GM23338 (cell line): Measurements from ENCODE around the gene RASGRP4. TPM values are rescaled to one million over a fixed set of nuclear protein-coding genes. Genes with fewer than 3 reads are reported as not detected.
"Not testable (repeated sequence)": the region's sequence is repeated elsewhere in the genome, so short reads cannot be mapped to it uniquely, and the experiment has no call there.

Experiments
- ATAC-seq: fragments of 200-7000 bp; cut with Tn5 transposase; 3 replicates; pipeline ENCODE4 v1.9.1; 2020
- DNase-seq: peaks from one replicate; pipeline ENCODE4 v3.0.0-alpha.2; 2015; ENCODE audit warnings: low spot score
- H2AFZ ChIP-seq: fragments of 200-600 bp; sonication (generic); 2 replicates; pipeline ENCODE4 v1.8.0; 2016; ENCODE audit warnings: antibody characterized with exemption, mild to moderate bottlenecking, moderate library complexity
- H3F3A ChIP-seq: fragments of 200-600 bp; sonication (generic); replicated peaks from 2 replicates; pipeline ENCODE4 v1.8.0; 2017; ENCODE audit warnings: antibody characterized with exemption, mixed run types, low read depth
- H3K27ac ChIP-seq: fragments of 200-600 bp; sonication (generic); 2 replicates; pipeline ENCODE4 v1.6.1; 2016; ENCODE audit warnings: low read depth
- H3K27me3 ChIP-seq: fragments of 200-600 bp; sonication (generic); 2 replicates; pipeline ENCODE4 v1.8.0; 2016; ENCODE audit warnings: mild to moderate bottlenecking, mixed run types, moderate library complexity; ENCODE audit not compliant: insufficient read depth
- H3K36me3 ChIP-seq: fragments of 200-600 bp; sonication (generic); 2 replicates; pipeline ENCODE4 v1.8.0; 2016; ENCODE audit warnings: mild to moderate bottlenecking; ENCODE audit not compliant: insufficient read depth
- H3K4me1 ChIP-seq: fragments of 200-600 bp; sonication (generic); 2 replicates; pipeline ENCODE4 v1.8.0; 2016; ENCODE audit warnings: mild to moderate bottlenecking, moderate library complexity; ENCODE audit not compliant: insufficient read depth
- H3K4me2 ChIP-seq: fragments of 200-600 bp; sonication (generic); 2 replicates; pipeline ENCODE4 v1.7.1; 2017; ENCODE audit warnings: mixed run types
- H3K4me3 ChIP-seq: fragments of 200-600 bp; sonication (generic); 2 replicates; pipeline ENCODE4 v1.6.1; 2016; ENCODE audit warnings: mixed run types
- H3K79me2 ChIP-seq: fragments of 200-600 bp; sonication (generic); replicated peaks from 2 replicates; pipeline ENCODE4 v1.8.0; 2017; ENCODE audit warnings: mild to moderate bottlenecking; ENCODE audit not compliant: insufficient read depth
- H3K9me2 ChIP-seq: fragments of 200-600 bp; sonication (generic); 2 replicates; pipeline ENCODE4 v1.8.0; 2017; ENCODE audit not compliant: insufficient read depth
- H4K20me1 ChIP-seq: fragments of 200-600 bp; sonication (generic); replicated peaks from 2 replicates; pipeline ENCODE4 v1.8.0; 2017; ENCODE audit warnings: mild to moderate bottlenecking; ENCODE audit not compliant: insufficient read depth
- H3K27ac Mint-ChIP-seq: 2 replicates; pipeline ENCODE4 v1.8.0; 2020; ENCODE audit warnings: inconsistent platforms, mild to moderate bottlenecking, moderate library complexity, mixed read lengths
- H3K27me3 Mint-ChIP-seq: 3 replicates; pipeline ENCODE4 v1.8.0; 2022; ENCODE audit warnings: low read depth, mild to moderate bottlenecking, moderate library complexity, mixed read lengths, inconsistent platforms; ENCODE audit not compliant: insufficient read depth, poor library complexity
- H3K36me3 Mint-ChIP-seq: 3 replicates; pipeline ENCODE4 v1.8.0; 2021; ENCODE audit warnings: low read depth, mild to moderate bottlenecking, inconsistent platforms, moderate library complexity, mixed read lengths
- H3K4me1 Mint-ChIP-seq: 3 replicates; pipeline ENCODE4 v1.8.0; 2020; ENCODE audit warnings: mild to moderate bottlenecking, inconsistent platforms, mixed read lengths
- H3K4me3 Mint-ChIP-seq: 3 replicates; pipeline ENCODE4 v1.8.0; 2021; ENCODE audit warnings: moderate library complexity, mild to moderate bottlenecking, inconsistent platforms, mixed read lengths
- H3K9me3 Mint-ChIP-seq: 3 replicates; pipeline ENCODE4 v1.8.0; 2020; ENCODE audit warnings: moderate library complexity, mild to moderate bottlenecking, inconsistent platforms, mixed read lengths
- EZH2phosphoT487 ChIP-seq: fragments of 200-600 bp; sonication (generic); IDR thresholded peaks from one replicate; pipeline ENCODE4 v1.8.1; 2018; ENCODE audit warnings: antibody characterized with exemption; ENCODE audit not compliant: unreplicated experiment
- NANOG ChIP-seq: IDR thresholded peaks from 2 replicates; pipeline ENCODE4 v1.6.1; 2016; ENCODE audit warnings: antibody characterized with exemption, borderline replicate concordance
- ZNF331 ChIP-seq: fragments of 250-450 bp; sonication (Bioruptor Pico); IDR thresholded peaks from 2 replicates; pipeline ENCODE4 v1.5.0; 2020; ENCODE audit warnings: low read depth, mild to moderate bottlenecking, moderate library complexity
- polyA plus RNA-seq: library from polyadenylated mRNA; unstranded; fragments of >200 nt; fragmentation: Nextera tagmentation; extraction: Ambion mirVana; gene quantifications from 2 replicates; pipeline ENCODE4 v1.2.1, GENCODE V29; 2016
- total RNA-seq: library from RNA; depleted of rRNA; stranded (reverse); fragments of >200 nt; shearing (Covaris generic); gene quantifications from 2 replicates; pipeline ENCODE4 v1.2.3, GENCODE V29; 2014
- TF ChIP-seq, protein P1 (sequence below), 2 experiments: fragments of 200-600 bp in 1 of 2; sonication (generic) in 1 of 2; conservative IDR thresholded peaks; 2 replicates each; pipeline versions ENCODE4 v1.5.1 to v1.6.1; 2016 to 2017; ENCODE audit warnings: antibody characterized with exemption in 2 of 2, low read depth in 2 of 2, mild to moderate bottlenecking in 2 of 2, moderate library complexity in 1 of 2
- TF ChIP-seq, protein P2 (sequence below): IDR thresholded peaks from 2 replicates; pipeline ENCODE4 v1.6.1; 2016; ENCODE audit warnings: antibody characterized with exemption
- TF ChIP-seq, protein P3 (sequence below): fragments of 250-450 bp; sonication (Bioruptor Pico); IDR thresholded peaks from 2 replicates; pipeline ENCODE4 v1.5.0; 2020; ENCODE audit warnings: mild to moderate bottlenecking, moderate library complexity
- TF ChIP-seq, protein P4 (sequence below): IDR thresholded peaks from one replicate; pipeline ENCODE4 v1.6.1; 2018; ENCODE audit warnings: antibody characterized with exemption; ENCODE audit not compliant: unreplicated experiment

Gene RASGRP4
- total and polyA plus RNA-seq, 2 experiments from 2014 or later: 1.6 to 3.6 TPM

DNA sequence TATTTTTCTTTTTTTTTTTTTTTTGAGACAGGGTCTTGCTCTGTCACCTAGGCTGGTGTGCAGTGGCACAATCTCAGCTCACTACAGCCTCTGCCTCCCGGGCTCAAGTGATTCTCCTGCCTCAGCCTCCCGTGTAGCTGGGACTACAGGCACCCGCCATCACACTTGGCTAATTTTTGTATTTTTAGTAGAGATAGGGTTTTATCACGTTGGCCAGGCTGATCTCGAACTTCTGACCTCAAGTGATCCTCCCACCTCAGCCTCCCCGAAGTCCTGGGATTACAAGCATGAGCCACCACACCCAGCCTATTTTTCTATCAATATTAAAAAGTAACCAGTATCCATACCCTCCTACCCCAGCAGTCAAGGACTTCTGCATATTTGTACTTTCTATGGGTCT lies 15.6 kb downstream of the RASGRP4 start:
- H3K9me2 ChIP-seq, ATAC-seq, H3K27ac Mint-ChIP-seq, H2AFZ ChIP-seq, DNase-seq, H3K4me1 Mint-ChIP-seq, H3F3A ChIP-seq, H3K4me2 ChIP-seq, H3K79me2 ChIP-seq, H3K4me1 ChIP-seq, H3K9me3 Mint-ChIP-seq, H3K4me3 Mint-ChIP-seq, H3K27me3 ChIP-seq, H3K36me3 ChIP-seq, H3K27ac ChIP-seq, H3K4me3 ChIP-seq, H4K20me1 ChIP-seq, H3K36me3 Mint-ChIP-seq, H3K27me3 Mint-ChIP-seq: not testable (repeated sequence)

DNA sequence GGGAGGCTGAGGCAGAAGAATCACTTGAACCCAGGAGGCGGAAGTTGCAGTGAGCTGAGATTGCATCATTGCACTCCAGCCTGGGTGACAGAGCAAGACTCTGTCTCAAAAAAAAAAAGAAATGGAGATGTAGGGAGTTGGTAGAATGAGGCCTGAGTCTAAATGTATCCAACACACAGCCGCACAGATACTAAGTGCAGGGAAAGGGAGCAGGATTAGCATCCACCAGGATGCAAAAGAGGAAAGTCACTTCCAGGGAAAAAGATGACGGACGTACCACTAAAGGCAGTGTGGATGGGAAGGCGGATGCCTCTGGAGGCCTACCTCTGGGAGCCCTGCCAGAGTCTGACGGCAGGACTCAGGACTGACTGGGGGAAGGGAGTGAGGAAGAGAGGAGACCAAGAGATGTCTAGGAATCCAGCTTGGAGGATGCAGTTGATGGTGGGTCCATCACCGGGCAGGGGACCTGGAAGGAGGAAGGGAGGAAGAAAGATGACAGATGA lies 16.3 kb downstream of the RASGRP4 start:
- no peak overlapping the region for H3K27ac Mint-ChIP-seq
- no peak for ATAC-seq
- H3K79me2 ChIP-seq: no peaks in the 10 kb centered on the region

More for the DNA sequence above, 16.3 kb downstream of the RASGRP4 start:
- Histone ChIP-seq H3K36me3 (no peaks in the 10 kb centered on the region), H3K9me2 (no peaks in the 10 kb centered on the region), H3K4me3 (no peak overlapping the region), H2AFZ (no peak overlapping the region), H3K4me2 (no peak overlapping the region), H3K27me3 (no peaks in the 10 kb centered on the region), H3K27ac (no peak overlapping the region), H3F3A (no peaks in the 10 kb centered on the region), H3K4me1 (no peaks in the 10 kb centered on the region), H4K20me1 (no peaks in the 10 kb centered on the region; the same call in 1 of the 2 replicates)
- no peak for DNase-seq
- TF ChIP-seq EZH2phosphoT487 (no peak), ZNF331 (CRISPR knock-in tag) (no peak), NANOG (no peak)
- TF ChIP-seq, protein P1, sequence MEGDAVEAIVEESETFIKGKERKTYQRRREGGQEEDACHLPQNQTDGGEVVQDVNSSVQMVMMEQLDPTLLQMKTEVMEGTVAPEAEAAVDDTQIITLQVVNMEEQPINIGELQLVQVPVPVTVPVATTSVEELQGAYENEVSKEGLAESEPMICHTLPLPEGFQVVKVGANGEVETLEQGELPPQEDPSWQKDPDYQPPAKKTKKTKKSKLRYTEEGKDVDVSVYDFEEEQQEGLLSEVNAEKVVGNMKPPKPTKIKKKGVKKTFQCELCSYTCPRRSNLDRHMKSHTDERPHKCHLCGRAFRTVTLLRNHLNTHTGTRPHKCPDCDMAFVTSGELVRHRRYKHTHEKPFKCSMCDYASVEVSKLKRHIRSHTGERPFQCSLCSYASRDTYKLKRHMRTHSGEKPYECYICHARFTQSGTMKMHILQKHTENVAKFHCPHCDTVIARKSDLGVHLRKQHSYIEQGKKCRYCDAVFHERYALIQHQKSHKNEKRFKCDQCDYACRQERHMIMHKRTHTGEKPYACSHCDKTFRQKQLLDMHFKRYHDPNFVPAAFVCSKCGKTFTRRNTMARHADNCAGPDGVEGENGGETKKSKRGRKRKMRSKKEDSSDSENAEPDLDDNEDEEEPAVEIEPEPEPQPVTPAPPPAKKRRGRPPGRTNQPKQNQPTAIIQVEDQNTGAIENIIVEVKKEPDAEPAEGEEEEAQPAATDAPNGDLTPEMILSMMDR (conservative IDR thresholded peaks at IDR 0.05; ENCODE audit: low read depth in 2 of 2): no peak
- TF ChIP-seq, protein P2, sequence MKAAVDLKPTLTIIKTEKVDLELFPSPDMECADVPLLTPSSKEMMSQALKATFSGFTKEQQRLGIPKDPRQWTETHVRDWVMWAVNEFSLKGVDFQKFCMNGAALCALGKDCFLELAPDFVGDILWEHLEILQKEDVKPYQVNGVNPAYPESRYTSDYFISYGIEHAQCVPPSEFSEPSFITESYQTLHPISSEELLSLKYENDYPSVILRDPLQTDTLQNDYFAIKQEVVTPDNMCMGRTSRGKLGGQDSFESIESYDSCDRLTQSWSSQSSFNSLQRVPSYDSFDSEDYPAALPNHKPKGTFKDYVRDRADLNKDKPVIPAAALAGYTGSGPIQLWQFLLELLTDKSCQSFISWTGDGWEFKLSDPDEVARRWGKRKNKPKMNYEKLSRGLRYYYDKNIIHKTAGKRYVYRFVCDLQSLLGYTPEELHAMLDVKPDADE: no peak
- TF ChIP-seq, protein P3, sequence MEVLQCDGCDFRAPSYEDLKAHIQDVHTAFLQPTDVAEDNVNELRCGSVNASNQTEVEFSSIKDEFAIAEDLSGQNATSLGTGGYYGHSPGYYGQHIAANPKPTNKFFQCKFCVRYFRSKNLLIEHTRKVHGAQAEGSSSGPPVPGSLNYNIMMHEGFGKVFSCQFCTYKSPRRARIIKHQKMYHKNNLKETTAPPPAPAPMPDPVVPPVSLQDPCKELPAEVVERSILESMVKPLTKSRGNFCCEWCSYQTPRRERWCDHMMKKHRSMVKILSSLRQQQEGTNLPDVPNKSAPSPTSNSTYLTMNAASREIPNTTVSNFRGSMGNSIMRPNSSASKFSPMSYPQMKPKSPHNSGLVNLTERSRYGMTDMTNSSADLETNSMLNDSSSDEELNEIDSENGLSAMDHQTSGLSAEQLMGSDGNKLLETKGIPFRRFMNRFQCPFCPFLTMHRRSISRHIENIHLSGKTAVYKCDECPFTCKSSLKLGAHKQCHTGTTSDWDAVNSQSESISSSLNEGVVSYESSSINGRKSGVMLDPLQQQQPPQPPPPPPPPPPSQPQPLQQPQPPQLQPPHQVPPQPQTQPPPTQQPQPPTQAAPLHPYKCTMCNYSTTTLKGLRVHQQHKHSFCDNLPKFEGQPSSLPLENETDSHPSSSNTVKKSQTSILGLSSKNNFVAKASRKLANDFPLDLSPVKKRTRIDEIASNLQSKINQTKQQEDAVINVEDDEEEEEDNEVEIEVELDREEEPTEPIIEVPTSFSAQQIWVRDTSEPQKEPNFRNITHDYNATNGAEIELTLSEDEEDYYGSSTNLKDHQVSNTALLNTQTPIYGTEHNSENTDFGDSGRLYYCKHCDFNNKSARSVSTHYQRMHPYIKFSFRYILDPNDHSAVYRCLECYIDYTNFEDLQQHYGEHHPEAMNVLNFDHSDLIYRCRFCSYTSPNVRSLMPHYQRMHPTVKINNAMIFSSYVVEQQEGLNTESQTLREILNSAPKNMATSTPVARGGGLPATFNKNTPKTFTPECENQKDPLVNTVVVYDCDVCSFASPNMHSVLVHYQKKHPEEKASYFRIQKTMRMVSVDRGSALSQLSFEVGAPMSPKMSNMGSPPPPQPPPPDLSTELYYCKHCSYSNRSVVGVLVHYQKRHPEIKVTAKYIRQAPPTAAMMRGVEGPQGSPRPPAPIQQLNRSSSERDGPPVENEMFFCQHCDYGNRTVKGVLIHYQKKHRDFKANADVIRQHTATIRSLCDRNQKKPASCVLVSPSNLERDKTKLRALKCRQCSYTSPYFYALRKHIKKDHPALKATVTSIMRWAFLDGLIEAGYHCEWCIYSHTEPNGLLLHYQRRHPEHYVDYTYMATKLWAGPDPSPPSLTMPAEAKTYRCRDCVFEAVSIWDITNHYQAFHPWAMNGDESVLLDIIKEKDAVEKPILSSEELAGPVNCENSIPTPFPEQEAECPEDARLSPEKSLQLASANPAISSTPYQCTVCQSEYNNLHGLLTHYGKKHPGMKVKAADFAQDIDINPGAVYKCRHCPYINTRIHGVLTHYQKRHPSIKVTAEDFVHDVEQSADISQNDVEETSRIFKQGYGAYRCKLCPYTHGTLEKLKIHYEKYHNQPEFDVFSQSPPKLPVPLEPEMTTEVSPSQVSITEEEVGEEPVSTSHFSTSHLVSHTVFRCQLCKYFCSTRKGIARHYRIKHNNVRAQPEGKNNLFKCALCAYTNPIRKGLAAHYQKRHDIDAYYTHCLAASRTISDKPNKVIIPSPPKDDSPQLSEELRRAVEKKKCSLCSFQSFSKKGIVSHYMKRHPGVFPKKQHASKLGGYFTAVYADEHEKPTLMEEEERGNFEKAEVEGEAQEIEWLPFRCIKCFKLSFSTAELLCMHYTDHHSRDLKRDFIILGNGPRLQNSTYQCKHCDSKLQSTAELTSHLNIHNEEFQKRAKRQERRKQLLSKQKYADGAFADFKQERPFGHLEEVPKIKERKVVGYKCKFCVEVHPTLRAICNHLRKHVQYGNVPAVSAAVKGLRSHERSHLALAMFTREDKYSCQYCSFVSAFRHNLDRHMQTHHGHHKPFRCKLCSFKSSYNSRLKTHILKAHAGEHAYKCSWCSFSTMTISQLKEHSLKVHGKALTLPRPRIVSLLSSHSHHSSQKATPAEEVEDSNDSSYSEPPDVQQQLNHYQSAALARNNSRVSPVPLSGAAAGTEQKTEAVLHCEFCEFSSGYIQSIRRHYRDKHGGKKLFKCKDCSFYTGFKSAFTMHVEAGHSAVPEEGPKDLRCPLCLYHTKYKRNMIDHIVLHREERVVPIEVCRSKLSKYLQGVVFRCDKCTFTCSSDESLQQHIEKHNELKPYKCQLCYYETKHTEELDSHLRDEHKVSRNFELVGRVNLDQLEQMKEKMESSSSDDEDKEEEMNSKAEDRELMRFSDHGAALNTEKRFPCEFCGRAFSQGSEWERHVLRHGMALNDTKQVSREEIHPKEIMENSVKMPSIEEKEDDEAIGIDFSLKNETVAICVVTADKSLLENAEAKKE (CRISPR knock-in tag): no peak
- TF ChIP-seq, protein P4, sequence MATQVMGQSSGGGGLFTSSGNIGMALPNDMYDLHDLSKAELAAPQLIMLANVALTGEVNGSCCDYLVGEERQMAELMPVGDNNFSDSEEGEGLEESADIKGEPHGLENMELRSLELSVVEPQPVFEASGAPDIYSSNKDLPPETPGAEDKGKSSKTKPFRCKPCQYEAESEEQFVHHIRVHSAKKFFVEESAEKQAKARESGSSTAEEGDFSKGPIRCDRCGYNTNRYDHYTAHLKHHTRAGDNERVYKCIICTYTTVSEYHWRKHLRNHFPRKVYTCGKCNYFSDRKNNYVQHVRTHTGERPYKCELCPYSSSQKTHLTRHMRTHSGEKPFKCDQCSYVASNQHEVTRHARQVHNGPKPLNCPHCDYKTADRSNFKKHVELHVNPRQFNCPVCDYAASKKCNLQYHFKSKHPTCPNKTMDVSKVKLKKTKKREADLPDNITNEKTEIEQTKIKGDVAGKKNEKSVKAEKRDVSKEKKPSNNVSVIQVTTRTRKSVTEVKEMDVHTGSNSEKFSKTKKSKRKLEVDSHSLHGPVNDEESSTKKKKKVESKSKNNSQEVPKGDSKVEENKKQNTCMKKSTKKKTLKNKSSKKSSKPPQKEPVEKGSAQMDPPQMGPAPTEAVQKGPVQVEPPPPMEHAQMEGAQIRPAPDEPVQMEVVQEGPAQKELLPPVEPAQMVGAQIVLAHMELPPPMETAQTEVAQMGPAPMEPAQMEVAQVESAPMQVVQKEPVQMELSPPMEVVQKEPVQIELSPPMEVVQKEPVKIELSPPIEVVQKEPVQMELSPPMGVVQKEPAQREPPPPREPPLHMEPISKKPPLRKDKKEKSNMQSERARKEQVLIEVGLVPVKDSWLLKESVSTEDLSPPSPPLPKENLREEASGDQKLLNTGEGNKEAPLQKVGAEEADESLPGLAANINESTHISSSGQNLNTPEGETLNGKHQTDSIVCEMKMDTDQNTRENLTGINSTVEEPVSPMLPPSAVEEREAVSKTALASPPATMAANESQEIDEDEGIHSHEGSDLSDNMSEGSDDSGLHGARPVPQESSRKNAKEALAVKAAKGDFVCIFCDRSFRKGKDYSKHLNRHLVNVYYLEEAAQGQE: no peak
- H3K36me3 Mint-ChIP-seq: peaks cover 3% of the 10 kb centered on the region; the same call in 1 of the 3 replicates
- H3K9me3 Mint-ChIP-seq: no peaks in the 10 kb centered on the region
- H3K27me3 Mint-ChIP-seq: peaks cover 11% of the 10 kb centered on the region
- no peak overlapping the region for H3K4me3 Mint-ChIP-seq
- H3K4me1 Mint-ChIP-seq: no peaks in the 10 kb centered on the region; the same call in 2 of the 3 replicates
